ENCODE results near the gene MAP2K2.

- TF ChIP-seq POLR2AphosphoS5 (IDR thresholded peaks at IDR 0.05; ENCODE audit: low read depth, low read length) (no peak), REST (IDR thresholded peaks at IDR 0.05; ENCODE audit: insufficient read depth in 1 of 2, low read depth in 2 of 2, low read length in 2 of 2) (no peak), SIN3A (IDR thresholded peaks at IDR 0.05; ENCODE audit: borderline replicate concordance, insufficient read depth, low read length) (no peak), TAF1 (IDR thresholded peaks at IDR 0.05; ENCODE audit: borderline replicate concordance, insufficient read depth, low read length) (no peak)
Measured at GRCh38 chr19:4157164-4157563, 33.2 kb upstream of the MAP2K2 start.
